HepG2 (cell line): ENCODE results near the gene PTGER4. TPM values are rescaled to one million over a fixed set of nuclear protein-coding genes. Genes with fewer than 3 reads are reported as not detected.

Experiments used
- ATAC-seq: fragments of 200-7000 bp; cut with Tn5 transposase; 3 replicates; pipeline ENCODE4 v1.9.1; 2020; ENCODE audit warnings: mild to moderate bottlenecking, moderate library complexity
- BruUV-seq: library from RNA; stranded (reverse); fragments of 400-500 nt; replicated peaks from 2 replicates; lab custom pipeline; 2021; lab: Mats Ljungman, UMichigan
- CTCF ChIA-PET: fragments of 300-600 bp; formaldehyde crosslinking; extraction: SDS; loops from one replicate; lab custom pipeline; 2021; ENCODE audit warnings: low total read pairs, inconsistent platforms, low intra/inter-chr PET ratio; lab: Yijun Ruan, JAX
- POLR2A ChIA-PET: fragments of 350-600 bp; sonication (Branson Sonifier 250); formaldehyde crosslinking; loops from one replicate; lab custom pipeline; 2020; ENCODE audit warnings: antibody characterized with exemption, inconsistent platforms; lab: Yijun Ruan, JAX
- DNase-seq: peaks from one replicate; pipeline ENCODE4 v3.0.0-alpha.2; 2015; ENCODE audit warnings: low spot score
- FAIRE-seq: peaks from 3 replicates; lab custom pipeline; 2011; peaks lifted over from hg19 to GRCh38; lab: Jason Lieb, UNC
- H2AFZ ChIP-seq: one replicate; pipeline ENCODE4 v1.6.1; 2011; ENCODE audit warnings: low read length, inconsistent platforms
- H3K27ac ChIP-seq: fragments of 300-600 bp; 3 replicates; pipeline ENCODE4 v1.8.0; 2011; ENCODE audit warnings: mixed run types, mild to moderate bottlenecking, mixed read lengths, low read length, inconsistent platforms; ENCODE audit not compliant: insufficient read depth; ENCODE audit errors: extremely low read length
- H3K27me3 ChIP-seq, 2 experiments: fragments of 200-600 bp in 1 of 2; 2 replicates in 1 of 2; 3 replicates in 1 of 2; pipeline versions ENCODE4 v1.6.0 to v1.8.0; 2011; ENCODE audit warnings: low read length in 2 of 2, mild to moderate bottlenecking in 2 of 2, moderate library complexity in 2 of 2, inconsistent platforms in 1 of 2; ENCODE audit not compliant: insufficient read depth in 2 of 2, control insufficient read depth in 1 of 2
- H3K36me3 ChIP-seq, 2 experiments: fragments of 200-600 bp in 1 of 2; replicated peaks in 1 of 2; 2 replicates in 1 of 2; 3 replicates in 1 of 2; pipeline versions ENCODE4 v1.5.1 to v1.8.0; 2011; ENCODE audit warnings: low read length in 2 of 2, inconsistent platforms in 1 of 2; ENCODE audit not compliant: insufficient read depth in 2 of 2, control insufficient read depth in 1 of 2
- H3K4me1 ChIP-seq: 2 replicates; pipeline ENCODE4 v1.5.1; 2012; ENCODE audit warnings: low read length, inconsistent platforms; ENCODE audit not compliant: insufficient read depth
- H3K4me2 ChIP-seq: 2 replicates; pipeline ENCODE4 v1.6.0; 2011; ENCODE audit warnings: low read depth, low read length, inconsistent platforms
- H3K4me3 ChIP-seq, 3 experiments: fragments of 200-600 bp in 1 of 3; sonication (generic), shearing (Covaris generic) in 1 of 3; replicated peaks in 1 of 3; 2 replicates each; pipeline ENCODE4 v1.5.1; 2011 to 2016; ENCODE audit warnings: low read length in 3 of 3, inconsistent platforms in 2 of 3, low read depth in 2 of 3, mild to moderate bottlenecking in 2 of 3, control low read depth in 1 of 3, mixed read lengths in 1 of 3; ENCODE audit not compliant: insufficient read depth in 1 of 3
- H3K79me2 ChIP-seq: one replicate; pipeline ENCODE4 v1.6.1; 2011; ENCODE audit warnings: low read length, inconsistent platforms; ENCODE audit not compliant: insufficient read depth
- H3K9ac ChIP-seq: 2 replicates; pipeline ENCODE4 v1.6.0; 2011; ENCODE audit warnings: mild to moderate bottlenecking, low read depth, low read length, inconsistent platforms; ENCODE audit not compliant: insufficient read depth
- H3K9me3 ChIP-seq: 2 replicates; pipeline ENCODE4 v1.5.1; 2012; ENCODE audit warnings: mild to moderate bottlenecking, low read length
- H4K20me1 ChIP-seq: 2 replicates; pipeline ENCODE4 v1.6.0; 2011; ENCODE audit warnings: inconsistent platforms, mild to moderate bottlenecking, low read length, moderate library complexity; ENCODE audit not compliant: insufficient read depth
- NR2C2 ChIP-seq: sonication (generic); formaldehyde crosslinking; IDR thresholded peaks from 2 replicates; pipeline ENCODE4 v1.4.0; 2020; ENCODE audit warnings: missing genetic modification reagents, mild to moderate bottlenecking, moderate library complexity, borderline replicate concordance
- SYNCRIP ChIP-seq: fragments of 200-400 bp; formaldehyde crosslinking; IDR thresholded peaks from 2 replicates; pipeline ENCODE4 v1.6.1; 2018; ENCODE audit warnings: mild to moderate bottlenecking, low read depth, low read length; ENCODE audit not compliant: insufficient read depth
- ZBED4 ChIP-seq: sonication (generic); formaldehyde crosslinking; IDR thresholded peaks from 2 replicates; pipeline ENCODE4 v1.4.0; 2020; ENCODE audit warnings: missing genetic modification reagents, borderline replicate concordance
- WGBS: methylation state at CpG from one replicate; pipeline ENCODE4 v1.1.6; 2017; ENCODE audit warnings: low lambda C conversion rate; 5-methylcytosine and 5-hydroxymethylcytosine counted together
- in situ Hi-C: cut with HindIII; loops from 2 replicates; pipeline ENCODE4 v1.10.0; 2017; ENCODE audit warnings: low pct_unique_long_range_greater_than_20kb; ENCODE audit not compliant: extremely low pct_ligation_motif_present
- intact Hi-C: fragments of 100-400 bp; cut with micrococcal nuclease; formaldehyde crosslinking; loops from one replicate; pipeline ENCODE4 v1.10.0; 2022; ENCODE audit not compliant: unreplicated experiment
- polyA plus RNA-seq, 8 experiments: library from polyadenylated mRNA; depleted of rRNA in 3 of 8; stranded (reverse) in 7 of 8; unstranded in 1 of 8; fragments of >200 nt; fragmentation: Illumina TruSeq in 4 of 8; extraction: Trizol in 4 of 8; gene quantifications; 2 replicates each; pipeline versions ENCODE4 v1.2.1 to v1.2.3, GENCODE V29; 2011 to 2016; ENCODE audit warnings: low read depth in 4 of 8, missing spikeins in 1 of 8, mixed read lengths in 1 of 8; ENCODE audit not compliant: insufficient read depth in 1 of 8
- total RNA-seq, 5 experiments: library from RNA; depleted of rRNA; stranded (reverse); fragments of >200 nt; fragmentation: Illumina TruSeq; extraction: Trizol; gene quantifications; 2 replicates each; pipeline ENCODE4 v1.2.3, GENCODE V29; 2016; ENCODE audit warnings: low read depth in 1 of 5

PTGER4 gene
- total and polyA plus RNA-seq, 2 of the 13 experiments (the other 11 are each of a cell fraction or from before 2014, with no cell fraction given) = 0.01 to 0.11 TPM

GRCh38 chr5:40653221-40654022 is 26.3 kb upstream of the PTGER4 start:
- H3K27me3 ChIP-seq = no peaks in the 10 kb centered on the region
- FAIRE-seq (no peak), DNase-seq (no peak), ATAC-seq (no peak)
- CTCF ChIA-PET = no interaction called here
- no peak overlapping the region for H3K4me3 ChIP-seq
- no TSS peak for BruUV-seq
- no peaks in the 10 kb centered on the region for H3K4me1 ChIP-seq
- POLR2A ChIA-PET = no interaction called here
- intact Hi-C loops = no loop called here
- no peak overlapping the region for H3K9ac ChIP-seq
- H3K36me3 ChIP-seq = no peaks in the 10 kb centered on the region
- H3K4me2 ChIP-seq = no peak overlapping the region
- no peak for TF ChIP-seq SYNCRIP
- no peak for TF ChIP-seq ZBED4 (CRISPR knock-in tag)
- no peak for TF ChIP-seq NR2C2 (CRISPR knock-in tag)
- no peak overlapping the region for H2AFZ ChIP-seq
- H4K20me1 ChIP-seq = no peaks in the 10 kb centered on the region
- in situ Hi-C loops = no loop called here
- no peaks in the 10 kb centered on the region for H3K79me2 ChIP-seq
- H3K9me3 ChIP-seq = no peaks in the 10 kb centered on the region
- WGBS = 29% methylated on average over 4 of the region's 4 CpGs
- no peak overlapping the region for H3K27ac ChIP-seq
